HUES64 (cell line): ENCODE results near the gene SSBP3.

Experiments used
- H3K27ac ChIP-seq: 2 replicates; pipeline ENCODE4 v1.7.0; 2013; ENCODE audit warnings: low read depth, low read length, inconsistent platforms
- H3K27me3 ChIP-seq: 2 replicates; pipeline ENCODE4 v1.6.1; 2013; ENCODE audit warnings: mild to moderate bottlenecking, low read length; ENCODE audit not compliant: insufficient read depth
- H3K36me3 ChIP-seq: 2 replicates; pipeline ENCODE4 v1.6.1; 2013; ENCODE audit warnings: mild to moderate bottlenecking, low read length; ENCODE audit not compliant: insufficient read depth
- H3K4me1 ChIP-seq: 2 replicates; pipeline ENCODE4 v1.6.1; 2013; ENCODE audit warnings: mild to moderate bottlenecking, low read length, moderate library complexity; ENCODE audit not compliant: insufficient read depth
- H3K4me3 ChIP-seq: 2 replicates; pipeline ENCODE4 v1.5.1; 2013; ENCODE audit warnings: mild to moderate bottlenecking, low read length, moderate library complexity
- H3K9ac ChIP-seq: 2 replicates; pipeline ENCODE4 v1.6.1; 2013; ENCODE audit warnings: mild to moderate bottlenecking, low read depth, low read length
- H3K9me3 ChIP-seq: 2 replicates; pipeline ENCODE4 v1.6.1; 2013; ENCODE audit warnings: low read depth, low read length; ENCODE audit not compliant: insufficient read depth
- WGBS: fragments of 150-250, 120-280 bp; methylation state at CpG from one replicate; pipeline ENCODE4 v1.1.7; 2013; ENCODE audit warnings: missing lambda C conversion rate; 5-methylcytosine and 5-hydroxymethylcytosine counted together

Gene SSBP3

DNA sequence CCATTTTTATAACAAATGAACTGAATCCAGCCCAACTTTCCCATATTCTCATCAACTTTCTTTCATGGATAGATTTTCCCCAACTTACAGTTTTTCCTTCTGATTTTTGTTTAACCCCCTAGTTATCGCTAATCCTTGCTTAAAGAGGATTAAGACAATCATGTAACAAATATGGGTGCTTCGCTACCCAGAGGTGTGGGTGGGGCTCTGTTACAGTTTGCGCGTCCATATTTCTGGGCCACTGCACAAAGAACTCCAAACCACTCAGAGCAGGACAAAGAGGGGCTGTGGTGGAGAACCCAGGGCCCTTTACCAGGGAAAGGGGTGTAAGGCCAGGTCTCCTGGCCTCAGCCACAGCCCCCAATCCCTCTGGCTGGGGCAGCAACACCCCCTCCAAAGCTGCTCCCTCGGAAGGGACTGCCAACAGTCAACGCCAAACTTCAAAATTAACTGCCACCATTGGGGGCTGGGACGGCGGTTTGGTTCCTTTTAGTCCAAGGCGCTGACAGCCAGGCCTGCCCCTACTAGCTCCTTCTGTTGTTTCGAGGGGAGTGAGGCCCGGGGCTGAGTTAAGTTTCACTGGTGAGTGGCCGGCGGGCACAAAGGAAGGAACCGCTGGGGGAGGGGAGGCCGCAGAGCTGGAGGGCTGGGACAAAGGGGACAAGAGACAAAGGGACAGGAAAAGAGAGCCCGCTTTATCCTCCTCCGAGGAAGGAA is 27.9 kb downstream of the SSBP3 start:
- Histone ChIP-seq H3K4me1 (peaks cover 75% of the 10 kb centered on the region), H3K36me3 (peaks cover 5% of the 10 kb centered on the region; the same call in 1 of the 2 replicates), H3K27ac (peak overlapping the region; percentile 91), H3K4me3 (peak overlapping the region; percentile 18), H3K27me3 (no peaks in the 10 kb centered on the region), H3K9ac (peak overlapping the region; percentile 85), H3K9me3 (no peaks in the 10 kb centered on the region)
- WGBS, result 23% methylated on average over 17 of the region's 17 CpGs

DNA sequence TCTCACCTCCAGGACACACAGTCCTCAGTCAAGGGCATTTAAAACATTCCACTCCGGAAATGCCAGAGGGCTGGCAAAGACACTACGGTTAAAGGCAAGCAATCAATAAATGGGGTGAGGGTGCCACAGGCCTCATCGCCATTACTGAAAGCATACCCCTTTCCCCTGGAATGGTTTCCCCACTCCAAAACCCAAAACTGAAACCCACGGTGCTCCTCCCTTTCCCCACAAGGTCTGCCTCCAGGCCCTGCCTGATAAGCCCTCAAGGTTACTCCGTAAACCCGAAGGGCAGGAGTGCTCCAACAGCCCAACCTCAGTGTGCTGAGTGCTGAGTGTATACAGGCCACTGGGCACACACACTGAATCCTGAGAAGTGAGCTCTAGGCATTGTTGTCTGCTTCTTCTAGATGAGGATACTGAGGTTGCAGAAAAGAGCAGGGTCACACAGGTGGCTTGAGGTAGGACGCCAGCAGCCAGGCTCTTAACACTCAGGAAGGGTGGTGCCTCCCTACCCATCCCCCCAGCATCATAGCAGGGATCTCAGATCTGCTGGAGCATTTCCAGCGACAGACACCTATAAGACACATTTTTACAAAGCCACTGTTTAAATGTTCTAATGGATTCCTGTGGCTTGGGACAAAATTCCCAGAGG is 29.0 kb downstream of the SSBP3 start:
- Histone ChIP-seq H3K9me3 (no peaks in the 10 kb centered on the region), H3K9ac (peak overlapping the region; percentile 23; the same call in 1 of the 2 replicates)
- WGBS, result 59% methylated on average over 8 of the region's 8 CpGs

DNA sequence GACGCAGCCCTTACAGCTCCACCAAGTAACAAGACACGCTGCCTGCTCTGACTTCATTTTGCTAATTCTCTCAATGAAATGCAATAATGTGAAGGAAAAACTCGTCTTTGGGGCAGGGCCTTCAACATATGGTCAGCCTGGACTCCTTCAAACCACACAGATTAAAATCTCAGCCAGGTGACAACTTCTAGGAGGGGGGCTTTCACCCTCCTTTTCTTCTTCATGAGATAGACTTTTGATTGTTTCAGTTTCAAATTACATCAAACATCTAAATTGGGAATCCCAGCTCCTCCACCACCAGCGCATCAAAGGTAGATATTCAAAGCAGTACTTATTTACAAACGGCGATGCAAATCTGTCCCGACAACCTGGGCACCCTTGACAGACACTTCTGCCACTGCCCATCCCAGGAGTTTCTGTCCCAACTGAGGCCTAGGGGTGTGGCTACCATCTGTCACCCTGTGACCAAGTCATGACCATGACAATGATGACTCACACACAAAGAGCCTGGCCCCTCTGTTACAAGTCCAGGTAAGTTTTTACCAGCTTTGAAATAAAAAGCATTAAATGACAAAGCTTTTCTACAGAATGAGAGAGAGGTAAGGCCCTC is 29.7 kb downstream of the SSBP3 start:
- peak overlapping the region; percentile 66 for H3K27ac ChIP-seq
- peaks cover 5% of the 10 kb centered on the region; the same call in 1 of the 2 replicates for H3K36me3 ChIP-seq
- peaks cover 79% of the 10 kb centered on the region for H3K4me1 ChIP-seq
- 51% methylated on average over 7 of the region's 7 CpGs for WGBS
- no peak overlapping the region for H3K4me3 ChIP-seq
- no peak overlapping the region for H3K9ac ChIP-seq
- H3K9me3 ChIP-seq, result no peaks in the 10 kb centered on the region
- H3K27me3 ChIP-seq, result no peaks in the 10 kb centered on the region

More for the DNA sequence above, 29.0 kb downstream of the SSBP3 start:
- no peaks in the 10 kb centered on the region for H3K27me3 ChIP-seq
- peaks cover 79% of the 10 kb centered on the region for H3K4me1 ChIP-seq
- H3K27ac ChIP-seq, result peak overlapping the region; percentile 66; the same call in 1 of the 2 replicates
- H3K4me3 ChIP-seq, result no peak overlapping the region
- peaks cover 5% of the 10 kb centered on the region; the same call in 1 of the 2 replicates for H3K36me3 ChIP-seq

DNA sequence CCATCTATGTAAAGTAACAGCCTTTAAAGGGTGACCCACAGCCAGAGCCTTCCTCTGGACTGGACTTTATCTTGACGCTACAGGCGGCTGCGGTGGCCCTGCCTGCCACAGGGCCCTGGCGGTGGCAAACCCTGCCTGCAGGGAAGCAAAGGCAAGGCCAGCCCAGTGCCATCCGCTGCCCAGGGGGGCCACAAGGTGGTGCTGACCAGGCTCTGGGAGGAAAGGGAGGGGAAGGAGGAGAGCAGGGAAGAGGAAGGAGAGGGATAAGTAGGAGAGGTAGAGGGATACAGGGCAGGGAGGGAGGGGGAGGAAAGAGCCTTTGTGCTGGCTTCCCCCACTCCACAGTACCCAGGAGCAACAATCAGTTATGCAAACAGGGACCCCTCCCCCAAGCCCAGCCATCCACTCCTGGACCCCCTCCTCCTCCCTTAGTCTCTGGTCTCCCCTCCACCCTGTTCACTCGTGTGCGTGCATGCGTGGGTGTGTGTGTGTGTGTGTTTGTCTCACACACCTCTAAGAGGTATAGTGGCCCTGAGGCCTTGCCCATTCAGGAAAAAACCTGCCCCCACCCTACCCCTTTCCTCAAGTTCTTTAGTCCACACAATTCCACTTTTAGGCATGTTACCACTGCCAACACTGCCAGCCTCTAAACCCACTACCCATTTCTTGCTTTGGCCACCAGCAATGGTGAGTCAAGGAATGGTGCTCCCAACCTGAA is 30.3 kb downstream of the SSBP3 start:
- Histone ChIP-seq H3K9me3 (no peaks in the 10 kb centered on the region), H3K36me3 (peaks cover 3% of the 10 kb centered on the region; the same call in 1 of the 2 replicates), H3K4me3 (no peak overlapping the region), H3K27ac (peak overlapping the region; percentile 66), H3K27me3 (no peaks in the 10 kb centered on the region), H3K9ac (no peak overlapping the region), H3K4me1 (peaks cover 79% of the 10 kb centered on the region)
- 39% methylated on average over 5 of the region's 8 CpGs for WGBS

DNA sequence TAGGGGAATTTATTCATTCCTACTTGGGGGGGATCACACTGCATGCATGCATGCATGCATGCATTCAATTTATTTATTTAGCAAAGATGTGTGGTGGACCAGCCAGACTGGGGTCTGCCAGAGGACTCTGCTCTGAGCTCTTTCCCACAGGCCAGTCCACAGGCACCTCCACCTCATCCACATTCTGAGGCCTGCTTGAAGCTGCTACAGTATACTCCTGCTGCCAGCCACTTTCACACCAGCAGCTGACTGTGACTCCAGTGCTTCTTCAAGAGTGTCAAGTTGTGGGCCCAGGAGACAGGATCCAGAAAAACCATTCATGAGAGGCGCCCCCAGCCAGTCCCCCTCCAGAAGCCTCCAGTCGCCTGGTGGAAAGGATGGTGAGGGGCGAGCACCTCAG is 30.9 kb downstream of the SSBP3 start:
- peak overlapping the region; percentile 47 for H3K27ac ChIP-seq
- 87% methylated on average over 3 of the region's 3 CpGs for WGBS
- no peaks in the 10 kb centered on the region for H3K9me3 ChIP-seq
- H3K4me1 ChIP-seq, result peaks cover 74% of the 10 kb centered on the region
- no peaks in the 10 kb centered on the region for H3K27me3 ChIP-seq
- no peak overlapping the region for H3K9ac ChIP-seq
- peaks cover 2% of the 10 kb centered on the region; the same call in 1 of the 2 replicates for H3K36me3 ChIP-seq
- H3K4me3 ChIP-seq, result no peak overlapping the region

DNA sequence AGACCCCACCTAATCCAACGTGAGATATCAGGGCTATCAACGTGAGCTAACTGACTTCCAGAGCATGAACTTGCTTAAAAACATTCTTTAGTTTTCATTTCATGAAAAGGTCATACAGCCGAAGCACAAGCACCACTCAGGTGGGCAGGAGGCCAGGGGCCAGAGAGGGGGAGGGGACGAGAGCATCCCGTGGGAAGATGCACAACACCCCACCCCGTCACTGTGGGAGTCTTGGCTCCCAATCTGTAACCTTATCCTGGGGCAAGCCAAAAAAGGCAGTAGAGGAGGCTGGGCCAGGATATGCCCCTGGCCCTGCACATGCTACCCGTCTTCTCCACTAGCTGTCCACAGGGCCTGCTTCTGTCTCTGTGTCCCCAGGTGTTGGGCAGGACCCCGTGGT is 31.4 kb downstream of the SSBP3 start:
- Histone ChIP-seq H3K4me1 (peaks cover 68% of the 10 kb centered on the region), H3K4me3 (no peak overlapping the region), H3K9ac (no peak overlapping the region), H3K9me3 (no peaks in the 10 kb centered on the region), H3K27me3 (no peaks in the 10 kb centered on the region), H3K36me3 (peaks cover 7% of the 10 kb centered on the region), H3K27ac (no peak overlapping the region)
- 67% methylated on average over 8 of the region's 8 CpGs for WGBS

DNA sequence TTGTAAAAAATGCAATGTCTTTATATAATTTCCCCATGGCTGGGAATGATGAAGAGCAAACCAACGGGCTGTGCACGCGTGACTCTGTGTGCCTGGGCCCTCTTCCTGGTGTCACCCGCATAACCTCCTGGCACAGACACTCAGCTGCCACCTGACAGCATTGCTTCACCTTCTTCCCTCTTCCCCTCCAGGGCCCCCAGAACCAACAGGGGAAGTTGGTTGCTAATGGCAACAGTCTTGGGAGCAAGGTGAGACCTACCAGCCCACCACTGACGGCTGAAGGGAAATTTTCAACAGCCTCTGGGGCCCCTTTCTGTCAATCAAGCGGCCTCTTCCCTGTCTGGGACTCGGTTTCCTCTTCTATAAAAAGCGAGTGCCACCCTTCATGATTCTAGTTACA is 33.2 kb downstream of the SSBP3 start:
- WGBS, result 93% methylated on average over 8 of the region's 8 CpGs
- no peak overlapping the region for H3K9ac ChIP-seq
- H3K36me3 ChIP-seq, result peaks cover 13% of the 10 kb centered on the region
- H3K9me3 ChIP-seq, result no peaks in the 10 kb centered on the region
- H3K27ac ChIP-seq, result no peak overlapping the region
- H3K27me3 ChIP-seq, result no peaks in the 10 kb centered on the region
- H3K4me3 ChIP-seq, result no peak overlapping the region
- H3K4me1 ChIP-seq, result peaks cover 50% of the 10 kb centered on the region

DNA sequence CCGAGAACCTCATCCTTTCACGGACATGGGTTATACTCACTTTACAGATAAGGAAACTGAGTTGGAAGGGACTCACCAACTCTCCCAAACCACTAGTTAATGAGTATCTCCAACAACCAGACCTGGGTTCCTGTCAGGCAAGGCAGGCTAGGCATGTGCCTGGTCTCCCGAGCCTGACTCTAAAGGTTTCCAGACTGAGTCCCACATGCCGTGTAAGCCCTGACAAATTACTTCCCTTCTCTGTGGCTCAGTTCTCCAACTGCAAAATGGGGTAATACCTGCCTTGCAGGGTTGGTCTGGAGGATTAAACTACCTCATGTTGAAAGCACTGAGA is 34.3 kb downstream of the SSBP3 start:
- Histone ChIP-seq H3K27ac (no peak overlapping the region), H3K4me1 (peaks cover 48% of the 10 kb centered on the region)

DNA sequence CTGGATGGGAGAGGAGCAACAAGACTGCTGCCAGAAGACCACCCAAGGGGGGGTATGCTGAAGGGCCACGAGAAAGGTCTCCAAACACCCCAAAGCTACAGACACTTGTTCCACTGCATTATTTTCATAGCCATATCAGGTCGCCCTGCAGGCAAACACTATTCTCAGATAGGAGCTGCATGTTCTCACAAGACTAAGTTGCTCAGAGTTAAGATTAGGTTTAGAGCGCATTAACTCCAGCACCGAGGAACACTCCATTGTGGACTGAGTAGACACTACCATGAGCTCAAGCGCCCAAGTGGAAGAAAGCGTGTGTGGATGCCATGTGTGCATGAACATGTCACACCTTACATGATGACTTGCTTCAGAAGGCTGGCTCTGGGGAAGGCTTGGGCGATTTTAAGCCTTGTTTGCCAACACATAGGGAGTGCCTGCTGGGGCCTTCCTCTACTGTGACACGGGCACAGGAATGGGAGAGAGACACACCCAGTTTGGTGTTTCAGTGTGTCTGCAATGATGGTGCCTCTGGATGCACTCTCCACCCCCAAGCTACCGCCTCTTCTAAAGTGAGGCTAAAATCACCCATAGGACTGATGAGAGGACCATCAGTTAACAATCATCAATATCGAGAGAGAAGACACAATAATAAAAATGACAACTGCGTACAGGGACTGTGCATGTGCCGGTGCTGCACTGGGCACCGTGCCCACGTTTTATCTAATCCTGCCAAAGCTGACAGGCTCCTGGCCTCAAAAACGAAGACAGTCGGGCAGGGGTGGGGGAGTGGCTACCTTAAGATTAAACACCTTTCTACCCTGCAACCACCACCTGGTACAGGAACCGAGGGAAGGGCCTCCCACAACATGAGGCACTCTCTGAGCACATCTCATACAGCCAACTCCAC is 34.9 kb downstream of the SSBP3 start:
- no peak overlapping the region for H3K27ac ChIP-seq
- 92% methylated on average over 17 of the region's 17 CpGs for WGBS

More for the DNA sequence above, 34.3 kb downstream of the SSBP3 start:
- 91% methylated on average over 4 of the region's 4 CpGs for WGBS
- no peak overlapping the region for H3K4me3 ChIP-seq
- H3K9me3 ChIP-seq, result no peaks in the 10 kb centered on the region
- no peaks in the 10 kb centered on the region for H3K27me3 ChIP-seq
- H3K36me3 ChIP-seq, result peaks cover 13% of the 10 kb centered on the region
- no peak overlapping the region for H3K9ac ChIP-seq

DNA sequence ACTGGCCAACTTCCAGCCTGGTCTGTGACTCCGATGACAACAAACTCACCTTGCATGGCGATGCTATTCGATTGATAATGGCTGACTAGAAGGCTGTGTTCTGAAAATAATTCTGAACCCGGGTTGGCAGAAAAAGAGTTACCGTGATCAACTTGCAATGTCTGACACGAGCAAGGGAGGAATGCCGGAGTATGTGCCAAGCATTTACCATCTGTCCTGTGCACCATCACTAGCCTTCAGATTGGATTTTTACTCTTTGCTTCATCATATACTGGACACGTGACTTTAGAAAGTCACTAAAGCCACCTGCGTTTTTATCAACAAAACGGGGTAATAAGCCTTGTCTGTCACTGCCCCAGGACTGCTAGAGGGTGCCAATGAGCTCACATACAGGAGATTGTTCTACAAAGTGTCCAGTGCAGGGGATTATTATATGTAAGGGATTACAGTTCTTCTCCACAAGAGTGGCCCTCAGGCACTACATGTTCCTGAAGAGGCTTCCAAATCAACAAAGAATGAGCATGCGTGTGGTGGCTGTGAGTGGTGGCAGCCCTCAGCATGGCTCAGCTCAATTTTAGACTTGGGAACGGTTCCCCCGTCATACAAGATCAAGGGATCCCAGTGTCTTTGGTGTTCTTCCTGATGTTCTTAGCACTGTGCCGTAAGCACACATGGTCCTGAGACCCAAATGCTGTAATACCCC is 35.8 kb downstream of the SSBP3 start:
- Histone ChIP-seq H3K4me3 (no peak overlapping the region), H3K36me3 (peaks cover 13% of the 10 kb centered on the region), H3K9ac (no peak overlapping the region), H3K4me1 (peaks cover 44% of the 10 kb centered on the region), H3K9me3 (no peaks in the 10 kb centered on the region), H3K27ac (no peak overlapping the region), H3K27me3 (no peaks in the 10 kb centered on the region)
- 94% methylated on average over 14 of the region's 14 CpGs for WGBS

More for the DNA sequence above, 34.9 kb downstream of the SSBP3 start:
- H3K36me3 ChIP-seq, result peaks cover 13% of the 10 kb centered on the region
- no peaks in the 10 kb centered on the region for H3K9me3 ChIP-seq
- H3K27me3 ChIP-seq, result no peaks in the 10 kb centered on the region
- H3K9ac ChIP-seq, result no peak overlapping the region
- no peak overlapping the region for H3K4me3 ChIP-seq
- H3K4me1 ChIP-seq, result peaks cover 44% of the 10 kb centered on the region
